Fibroblast of lung (primary cell): ENCODE results near the gene DRC3. TPM values are rescaled to one million over a fixed set of nuclear protein-coding genes. Genes with fewer than 3 reads are reported as not detected.

Source experiments
- DNase-seq, 2 donors: peaks; one replicate each; pipeline versions ENCODE4 v3.0.0 to v3.0.0-alpha.2; 2010; ENCODE audit warnings: low read depth in 2 of 2
- H2AFZ ChIP-seq: 2 replicates; pipeline ENCODE4 v1.5.1; 2012; ENCODE audit warnings: low read length, control low read depth, inconsistent platforms
- H3K27ac ChIP-seq: 2 replicates; pipeline ENCODE4 v1.5.1; 2011; ENCODE audit warnings: low read length, control low read depth; ENCODE audit not compliant: insufficient read depth
- H3K27me3 ChIP-seq: 2 replicates; pipeline ENCODE4 v1.5.1; 2011; ENCODE audit warnings: mild to moderate bottlenecking, low read length; ENCODE audit not compliant: control insufficient read depth, insufficient read depth
- H3K36me3 ChIP-seq: 2 replicates; pipeline ENCODE4 v1.5.1; 2011; ENCODE audit warnings: low read length; ENCODE audit not compliant: control insufficient read depth, insufficient read depth
- H3K4me1 ChIP-seq: 2 replicates; pipeline ENCODE4 v1.5.1; 2011; ENCODE audit warnings: low read length; ENCODE audit not compliant: control insufficient read depth, insufficient read depth; ENCODE audit errors: extremely low read depth
- H3K4me2 ChIP-seq: 2 replicates; pipeline ENCODE4 v1.5.1; 2011; ENCODE audit warnings: low read length, control low read depth; ENCODE audit not compliant: insufficient read depth; ENCODE audit errors: extremely low read depth
- H3K4me3 ChIP-seq, 4 experiments: fragments of 200-600 bp in 1 of 4; sonication (generic) in 1 of 4; replicated peaks in 1 of 4; 2 replicates each; pipeline ENCODE4 v1.5.1; 2011 to 2016; ENCODE audit warnings: low read length in 4 of 4, low read depth in 3 of 4, mild to moderate bottlenecking in 3 of 4, control low read depth in 2 of 4, inconsistent platforms in 1 of 4, mixed read lengths in 1 of 4; ENCODE audit not compliant: insufficient read depth in 1 of 4; ENCODE audit errors: control extremely low read depth in 1 of 4
- H3K79me2 ChIP-seq: 2 replicates; pipeline ENCODE4 v1.5.1; 2012; ENCODE audit warnings: mild to moderate bottlenecking, low read length, inconsistent platforms; ENCODE audit not compliant: control insufficient read depth, insufficient read depth
- H3K9ac ChIP-seq: 2 replicates; pipeline ENCODE4 v1.5.1; 2011; ENCODE audit warnings: mild to moderate bottlenecking, low read length, control low read depth; ENCODE audit not compliant: insufficient read depth
- H3K9me3 ChIP-seq: 2 replicates; pipeline ENCODE4 v1.5.1; 2012; ENCODE audit warnings: low read depth, low read length; ENCODE audit not compliant: control insufficient read depth, insufficient read depth
- H4K20me1 ChIP-seq: 2 replicates; pipeline ENCODE4 v1.5.1; 2011; ENCODE audit warnings: low read length; ENCODE audit not compliant: control insufficient read depth, insufficient read depth; ENCODE audit errors: extremely low read depth
- CTCF ChIP-seq, 2 donors: IDR thresholded peaks in 1 of 2; conservative IDR thresholded peaks in 1 of 2; 1 replicate in 1 of 2; 2 replicates in 1 of 2; pipeline ENCODE4 v1.5.1; 2011 to 2012; ENCODE audit warnings: low read length in 2 of 2, control low read depth in 1 of 2, inconsistent platforms in 1 of 2, low read depth in 1 of 2, mild to moderate bottlenecking in 1 of 2
- EZH2 ChIP-seq: IDR thresholded peaks from 2 replicates; pipeline ENCODE4 v1.5.1; 2012; ENCODE audit warnings: low read length, control low read depth, mild to moderate bottlenecking; ENCODE audit errors: missing control alignments
- polyA plus RNA-seq, 2 donors: library from polyadenylated mRNA; depleted of rRNA in 1 of 2; stranded (reverse) in 1 of 2; unstranded in 1 of 2; fragments of >200 nt; gene quantifications; 2 replicates each; pipeline ENCODE4 v1.2.1, GENCODE V29; 2011 to 2012; ENCODE audit warnings: missing spikeins in 1 of 2
- total RNA-seq: library from RNA; depleted of rRNA; stranded (reverse); fragments of >200 nt; gene quantifications from 2 replicates; pipeline ENCODE4 v1.2.1, GENCODE V29; 2014

The DRC3 gene
- total and polyA plus RNA-seq, 2 donors (not counting 1 experiment from before 2014, with no cell fraction given) = 0.33 to 0.37 TPM

GRCh38 chr17:17964710-17965109 lies 8.0 kb upstream of the DRC3 start:
- Histone ChIP-seq H3K4me2 (no peak overlapping the region), H3K79me2 (peaks cover 69% of the 10 kb centered on the region), H4K20me1 (no peaks in the 10 kb centered on the region)

GRCh38 chr17:17965152-17965721 lies 7.4 kb upstream of the DRC3 start:
- Histone ChIP-seq H3K4me2 (no peak overlapping the region), H3K9me3 (no peaks in the 10 kb centered on the region), H4K20me1 (no peaks in the 10 kb centered on the region), H2AFZ (no peak overlapping the region), H3K4me1 (peaks cover 4% of the 10 kb centered on the region), H3K4me3 (no peak overlapping the region), H3K36me3 (no peaks in the 10 kb centered on the region), H3K27me3 (no peaks in the 10 kb centered on the region), H3K27ac (no peak overlapping the region), H3K9ac (no peak overlapping the region), H3K79me2 (peaks cover 69% of the 10 kb centered on the region)
- TF ChIP-seq CTCF (conservative IDR thresholded peaks at IDR 0.05 in 1 of 2, IDR thresholded peaks at IDR 0.05 in 1 of 2; ENCODE audit: low read depth in 1 of 2, low read length in 2 of 2) = no peak
- TF ChIP-seq EZH2 = no peak
- no peak for DNase-seq

More at GRCh38 chr17:17964710-17965109, 8.0 kb upstream of the DRC3 start:
- Histone ChIP-seq H2AFZ (no peak overlapping the region), H3K27me3 (no peaks in the 10 kb centered on the region), H3K9me3 (no peaks in the 10 kb centered on the region), H3K36me3 (no peaks in the 10 kb centered on the region), H3K4me1 (peaks cover 4% of the 10 kb centered on the region), H3K9ac (no peak overlapping the region), H3K4me3 (no peak overlapping the region), H3K27ac (no peak overlapping the region)
- no peak for TF ChIP-seq EZH2
- no peak for TF ChIP-seq CTCF (conservative IDR thresholded peaks at IDR 0.05 in 1 of 2, IDR thresholded peaks at IDR 0.05 in 1 of 2; ENCODE audit: low read depth in 1 of 2, low read length in 2 of 2)
- no peak for DNase-seq

- DNase-seq = no peak
- Histone ChIP-seq H3K4me1 (peaks cover 8% of the 10 kb centered on the region), H3K4me2 (no peak overlapping the region), H3K4me3 (no peak overlapping the region), H4K20me1 (no peaks in the 10 kb centered on the region), H3K9ac (no peak overlapping the region), H3K9me3 (no peaks in the 10 kb centered on the region), H3K79me2 (peaks cover 69% of the 10 kb centered on the region), H3K27me3 (no peaks in the 10 kb centered on the region), H2AFZ (no peak overlapping the region), H3K27ac (no peak overlapping the region), H3K36me3 (no peaks in the 10 kb centered on the region)
- TF ChIP-seq CTCF (conservative IDR thresholded peaks at IDR 0.05 in 1 of 2, IDR thresholded peaks at IDR 0.05 in 1 of 2; ENCODE audit: low read depth in 1 of 2, low read length in 2 of 2) = no peak
- TF ChIP-seq EZH2 = no peak
These were observed 6.3 kb upstream of the DRC3 start for GRCh38 chr17:17966399-17966798.
